HEK293 (cell line): Measurements from ENCODE around the gene METTL25B.
A peak's percentile ranks its signal among the peaks of the same experiment; 100 is the strongest.

Experiments
- CTCF ChIP-seq: fragments of 450-650 bp; formaldehyde crosslinking; IDR thresholded peaks from 2 replicates; pipeline ENCODE4 v1.5.1; 2016; ENCODE audit warnings: missing biosample characterization, missing genetic modification characterization
- ELK4 ChIP-seq: IDR thresholded peaks from 2 replicates; pipeline ENCODE4 v1.6.1; 2011; ENCODE audit warnings: mild to moderate bottlenecking, low read depth, low read length, borderline replicate concordance
- GFI1B ChIP-seq: fragments of 450-650 bp; formaldehyde crosslinking; IDR thresholded peaks from 2 replicates; pipeline ENCODE4 v1.5.1; 2016; ENCODE audit warnings: missing biosample characterization, missing genetic modification characterization
- GLI4 ChIP-seq: fragments of 450-650 bp; formaldehyde crosslinking; IDR thresholded peaks from 2 replicates; pipeline ENCODE4 v1.5.1; 2016; ENCODE audit warnings: missing biosample characterization, missing genetic modification characterization
- IKZF3 ChIP-seq: fragments of 450-650 bp; IDR thresholded peaks from 2 replicates; pipeline ENCODE4 v1.5.0; 2018; ENCODE audit warnings: missing biosample characterization, mild to moderate bottlenecking, missing genetic modification characterization, moderate library complexity
- KLF7 ChIP-seq: fragments of 450-650 bp; formaldehyde crosslinking; IDR thresholded peaks from 2 replicates; pipeline ENCODE4 v1.5.1; 2016; ENCODE audit warnings: missing biosample characterization, missing genetic modification characterization, borderline replicate concordance
- PRDM4 ChIP-seq: fragments of 450-650 bp; formaldehyde crosslinking; IDR thresholded peaks from 2 replicates; pipeline ENCODE4 v1.5.1; 2017; ENCODE audit warnings: missing biosample characterization, missing genetic modification characterization
- RBAK ChIP-seq: fragments of 450-650 bp; formaldehyde crosslinking; IDR thresholded peaks from 2 replicates; pipeline ENCODE4 v1.5.1; 2016; ENCODE audit warnings: missing biosample characterization, missing genetic modification characterization
- SP7 ChIP-seq: fragments of 450-650 bp; formaldehyde crosslinking; IDR thresholded peaks from 2 replicates; pipeline ENCODE4 v1.5.1; 2016; ENCODE audit warnings: missing biosample characterization, missing genetic modification characterization
- TCF7L2 ChIP-seq: IDR thresholded peaks from 2 replicates; pipeline ENCODE4 v1.6.1; 2011; ENCODE audit warnings: low read depth, mild to moderate bottlenecking, inconsistent platforms, low read length, moderate library complexity, borderline replicate concordance
- ZBTB11 ChIP-seq: fragments of 450-650 bp; formaldehyde crosslinking; conservative IDR thresholded peaks from 2 replicates; pipeline ENCODE4 v1.5.1; 2016; ENCODE audit warnings: low read depth, missing biosample characterization, missing genetic modification characterization
- ZBTB6 ChIP-seq: fragments of 450-650 bp; formaldehyde crosslinking; IDR thresholded peaks from 2 replicates; pipeline ENCODE4 v1.5.1; 2017; ENCODE audit warnings: missing biosample characterization, missing genetic modification characterization
- ZFHX2 ChIP-seq: fragments of 450-650 bp; formaldehyde crosslinking; conservative IDR thresholded peaks from 2 replicates; pipeline ENCODE4 v1.5.1; 2016; ENCODE audit warnings: missing biosample characterization, missing genetic modification characterization
- ZNF10 ChIP-seq: fragments of 450-650 bp; formaldehyde crosslinking; IDR thresholded peaks from 2 replicates; pipeline ENCODE4 v1.5.1; 2017; ENCODE audit warnings: missing biosample characterization, missing genetic modification characterization
- ZNF146 ChIP-seq: fragments of 450-650 bp; formaldehyde crosslinking; IDR thresholded peaks from 2 replicates; pipeline ENCODE4 v1.5.1; 2016; ENCODE audit warnings: missing biosample characterization, missing genetic modification characterization
- ZNF148 ChIP-seq: fragments of 450-650 bp; formaldehyde crosslinking; IDR thresholded peaks from 2 replicates; pipeline ENCODE4 v1.5.0; 2017; ENCODE audit warnings: missing biosample characterization, missing genetic modification characterization, borderline replicate concordance
- ZNF18 ChIP-seq: fragments of 450-650 bp; formaldehyde crosslinking; IDR thresholded peaks from 2 replicates; pipeline ENCODE4 v1.5.1; 2016; ENCODE audit warnings: missing biosample characterization, missing genetic modification characterization
- ZNF280C ChIP-seq: fragments of 450-650 bp; formaldehyde crosslinking; IDR thresholded peaks from 2 replicates; pipeline ENCODE4 v1.5.1; 2016; ENCODE audit warnings: missing biosample characterization, missing genetic modification characterization
- ZNF341 ChIP-seq: fragments of 450-650 bp; formaldehyde crosslinking; IDR thresholded peaks from 2 replicates; pipeline ENCODE4; 2016; ENCODE audit warnings: low read depth, missing biosample characterization, missing genetic modification characterization
- ZNF501 ChIP-seq: fragments of 450-650 bp; formaldehyde crosslinking; IDR thresholded peaks from 2 replicates; pipeline ENCODE4 v1.5.1; 2016; ENCODE audit warnings: missing biosample characterization, missing genetic modification characterization
- ZNF623 ChIP-seq: fragments of 450-650 bp; formaldehyde crosslinking; IDR thresholded peaks from 2 replicates; pipeline ENCODE4 v1.5.1; 2016; ENCODE audit warnings: missing biosample characterization, missing genetic modification characterization
- ZNF792 ChIP-seq: fragments of 450-650 bp; formaldehyde crosslinking; IDR thresholded peaks from 2 replicates; pipeline ENCODE4 v1.5.1; 2016; ENCODE audit warnings: missing biosample characterization, missing genetic modification characterization

METTL25B gene

GRCh38 chr1:156705918-156706656 is 22.2 kb upstream of the METTL25B start (continued):
- TF ChIP-seq ZNF280C (tag by site-specific recombination) (no peak), ZNF146 (tag by site-specific recombination) (no peak), GLI4 (peak; percentile 36; the same call in 1 of the 2 replicates), ZBTB6 (0 out of 2 replicates have a peak, but pooled peaks have one; percentile 11), ZNF501 (peak; percentile 85), ZNF792 (tag by site-specific recombination) (no peak), ZNF623 (tag by site-specific recombination) (no peak), PRDM4 (tag by site-specific recombination) (no peak), ZNF148 (tag by site-specific recombination) (no peak), ZNF341 (tag by site-specific recombination) (peak; percentile 31; the same call in 1 of the 2 replicates), ZNF10 (tag by site-specific recombination) (no peak), RBAK (no peak), KLF7 (tag by site-specific recombination) (peak; percentile 75), IKZF3 (tag by site-specific recombination) (peak; percentile 66), ZBTB11 (tag by site-specific recombination) (peak; percentile 40), SP7 (peak; percentile 84), ELK4 (no peak), ZFHX2 (tag by site-specific recombination) (peak; percentile 93), GFI1B (tag by site-specific recombination) (no peak), CTCF (tag by site-specific recombination) (peak; percentile 92), ZNF18 (tag by site-specific recombination) (no peak), TCF7L2 (peak; percentile 95)
